GM19240 (cell line): ENCODE measurements around the gene KRTAP4-11.
"Not testable (repeated sequence)": the region's sequence is repeated elsewhere in the genome, so short reads cannot be mapped to it uniquely, and the experiment has no call there.

Experiments used
- DNase-seq: peaks from one replicate; pipeline ENCODE4 v3.0.0; 2011; ENCODE audit warnings: low spot score; ENCODE audit not compliant: insufficient read length

Gene KRTAP4-11

DNA sequence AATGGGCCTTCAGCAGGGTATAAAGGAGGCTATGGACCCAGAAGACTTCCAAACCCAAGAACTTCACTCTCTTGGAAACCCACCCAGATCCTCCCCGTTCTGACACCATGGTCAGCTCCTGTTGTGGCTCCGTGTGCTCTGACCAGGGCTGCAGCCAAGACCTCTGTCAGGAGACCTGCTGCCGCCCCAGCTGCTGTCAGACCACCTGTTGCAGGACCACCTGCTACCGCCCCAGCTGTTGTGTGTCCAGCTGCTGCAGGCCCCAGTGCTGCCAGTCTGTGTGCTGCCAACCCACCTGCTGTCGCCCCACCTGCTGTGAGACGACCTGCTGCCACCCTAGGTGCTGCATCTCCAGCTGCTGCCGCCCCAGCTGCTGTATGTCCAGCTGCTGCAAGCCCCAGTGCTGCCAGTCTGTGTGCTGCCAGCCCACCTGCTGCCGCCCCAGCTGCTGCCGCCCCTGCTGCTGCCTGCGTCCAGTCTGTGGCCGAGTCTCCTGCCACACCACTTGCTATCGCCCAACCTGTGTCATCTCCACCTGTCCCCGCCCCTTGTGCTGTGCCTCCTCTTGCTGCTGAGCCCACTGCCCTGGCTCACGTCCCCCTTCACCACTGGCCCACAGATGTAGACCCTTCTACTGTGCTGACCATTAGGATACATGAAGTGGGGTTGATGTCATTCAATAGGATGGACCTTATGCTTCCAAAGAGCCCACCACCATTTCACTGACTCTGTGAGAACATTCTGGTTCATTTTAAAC is 33.9 kb downstream of the KRTAP4-11 start, which contains the start of gene KRTAP4-7:
KRTAP4-7 (plus strand) TSS at position 51 of the 757 bp plus-strand sequence; CDS start at position 108, 57 bp downstream.
- not testable (repeated sequence) for DNase-seq

DNA sequence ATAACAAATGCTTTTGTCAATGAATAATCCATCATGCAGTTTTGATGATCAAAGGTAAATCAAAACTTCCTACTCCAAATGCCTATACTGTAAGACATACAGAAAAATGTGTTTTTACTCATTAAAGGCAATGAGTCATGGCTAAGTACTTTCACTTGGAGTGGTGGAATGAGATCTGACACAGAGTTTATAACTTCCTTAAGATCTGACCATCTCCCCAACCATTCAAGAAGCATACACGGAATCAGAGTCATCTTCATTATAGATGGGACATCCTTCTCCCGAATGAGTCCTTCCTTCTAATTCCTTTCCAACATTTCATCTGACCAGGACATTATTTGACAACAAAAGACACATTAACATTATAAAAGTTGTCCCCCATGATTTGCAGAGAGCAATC is 34.7 kb downstream of the KRTAP4-11 start:
- DNase-seq, result not testable (repeated sequence)

DNA sequence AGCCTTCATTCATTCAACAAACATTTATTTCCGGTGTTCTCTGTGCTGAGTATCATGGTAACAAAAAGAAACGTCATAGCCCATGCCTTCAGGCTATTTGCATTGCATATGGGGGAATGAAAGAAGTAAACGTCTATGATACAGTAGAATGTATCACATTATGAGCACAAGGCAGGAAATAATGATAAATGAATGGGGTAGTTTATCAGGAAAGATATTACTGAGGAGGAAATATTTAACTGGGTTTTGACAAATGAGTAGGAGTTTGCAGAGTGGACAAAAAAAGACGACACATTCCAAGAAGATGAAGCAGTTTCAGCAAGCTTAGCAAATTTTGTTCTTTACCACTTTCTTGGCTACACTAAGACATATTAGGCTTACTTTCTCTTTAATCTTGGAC is 35.5 kb downstream of the KRTAP4-11 start:
- DNase-seq, result no peak

DNA sequence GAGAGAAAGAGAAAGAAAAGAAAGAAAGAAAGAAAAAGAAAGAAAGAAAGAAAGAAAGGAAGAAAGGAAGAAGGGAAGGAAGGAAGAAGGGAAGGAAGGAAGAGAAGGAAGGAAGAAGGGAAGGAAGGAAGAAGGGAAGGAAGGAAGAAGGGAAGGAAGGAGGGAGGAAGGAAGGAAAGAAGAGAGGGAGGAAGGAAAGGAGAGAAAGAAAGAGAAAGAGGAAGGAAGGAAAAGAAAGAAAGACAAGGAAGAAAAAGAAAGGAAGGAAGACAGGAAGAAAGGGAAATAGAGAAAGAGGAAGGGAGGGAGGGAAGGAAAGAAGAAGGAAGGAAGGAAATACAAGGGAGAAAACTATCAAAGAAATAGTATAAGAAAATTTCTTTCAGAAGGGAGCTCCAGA is 41.4 kb downstream of the KRTAP4-11 start:
- DNase-seq, result no peak

DNA sequence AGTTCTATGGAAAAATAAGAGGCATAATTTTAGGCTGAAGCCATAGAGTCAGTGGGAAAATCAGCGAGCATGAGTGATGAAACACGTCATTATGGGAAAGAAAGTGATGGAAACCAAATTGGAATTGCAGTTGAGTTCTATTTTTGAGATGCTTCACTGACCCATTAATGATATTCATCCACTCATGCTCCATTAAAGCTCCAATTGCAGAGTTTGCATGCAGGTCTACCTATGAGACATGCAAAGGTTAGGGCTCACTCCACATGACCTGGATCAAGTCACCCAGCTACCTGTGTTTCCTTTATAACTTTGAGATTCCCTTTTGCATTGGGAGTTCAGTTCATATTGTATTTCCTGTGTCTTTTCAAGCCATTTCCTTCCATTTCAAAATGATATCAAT is 44.5 kb downstream of the KRTAP4-11 start:
- DNase-seq, result no peak

DNA sequence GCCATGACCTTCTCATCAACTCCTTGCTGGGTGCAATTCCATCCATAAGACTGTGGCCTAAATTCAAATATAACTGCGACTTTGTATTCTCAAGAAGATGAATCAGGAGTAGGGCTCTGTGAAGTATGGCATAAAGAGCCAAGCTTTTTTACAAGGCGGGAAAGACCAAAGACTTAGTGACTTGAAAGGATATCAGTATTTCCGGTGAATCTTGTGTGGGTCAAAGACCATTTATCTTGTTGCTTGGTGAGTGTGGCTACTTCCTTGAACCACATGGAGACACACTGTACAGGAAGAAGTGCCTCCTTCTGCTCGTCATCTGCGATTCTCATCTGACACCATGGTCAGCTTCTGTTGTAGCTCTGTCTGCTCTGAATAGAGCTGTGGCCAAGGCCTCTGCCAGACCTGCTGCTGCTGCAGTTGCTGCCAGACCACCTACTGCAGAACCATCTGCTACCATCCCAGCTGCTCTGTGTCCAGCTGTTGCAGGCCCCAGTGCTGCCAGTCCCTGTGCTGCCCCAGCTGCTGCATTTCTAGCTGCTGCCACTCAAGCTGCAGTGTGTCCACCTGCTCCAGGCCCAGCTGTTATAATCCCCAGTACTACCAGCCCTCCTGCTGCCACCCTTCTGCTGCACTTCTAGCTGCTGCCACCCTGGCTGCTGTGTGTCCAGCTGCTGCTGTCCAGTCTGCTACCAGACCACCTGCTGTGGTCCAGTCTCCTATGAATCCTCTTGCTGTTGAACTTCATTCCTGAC is 46.4 kb downstream of the KRTAP4-11 start:
- DNase-seq, result no peak

DNA sequence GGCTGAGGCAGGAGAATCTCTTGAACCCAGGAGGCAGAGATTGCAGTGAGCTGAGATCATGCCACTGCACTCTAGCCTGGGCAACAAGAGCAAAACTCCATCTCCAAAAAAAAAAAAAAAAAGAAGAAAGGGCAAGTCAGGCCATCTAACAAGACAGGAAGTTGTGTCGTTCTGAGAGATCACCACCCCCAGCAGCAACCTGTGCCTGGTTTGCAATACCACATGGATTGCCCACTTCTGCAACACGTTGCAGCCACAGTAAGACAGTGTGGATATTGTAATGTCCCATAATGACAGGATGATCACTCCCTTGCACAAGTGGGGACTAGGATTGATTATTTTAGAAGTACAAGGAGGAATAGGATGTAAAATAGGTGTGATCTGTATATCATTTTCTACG is 49.1 kb downstream of the KRTAP4-11 start:
- DNase-seq, result no peak

DNA sequence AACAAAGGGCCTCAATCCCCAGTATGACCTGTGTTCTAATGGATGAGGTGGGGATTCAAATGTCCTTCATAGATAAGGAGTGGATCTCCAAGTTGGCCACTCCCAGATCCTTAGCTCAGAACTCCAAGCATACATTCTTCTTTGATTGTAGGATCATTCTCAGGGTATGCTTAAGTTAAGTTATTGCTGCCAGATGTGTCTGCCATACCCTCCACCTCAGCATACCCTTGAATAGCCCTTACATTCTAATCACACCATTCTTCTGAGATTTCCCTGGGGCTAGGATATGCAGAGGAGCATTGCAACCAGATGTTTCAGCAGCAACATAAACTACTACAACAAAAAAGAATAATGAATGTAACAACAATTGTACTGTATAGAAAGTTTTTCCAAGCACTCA is 50.9 kb downstream of the KRTAP4-11 start:
- DNase-seq, result no peak
